GM03348 (cell line): ENCODE results near the gene SOCS1.

Experiments
- DNase-seq: peaks from one replicate; pipeline ENCODE4 v3.0.0; 2012; ENCODE audit warnings: low spot score

The SOCS1 gene

GRCh38 chr16:11245222-11245737, 10.7 kb downstream of the SOCS1 start:
- no peak for DNase-seq

DNA sequence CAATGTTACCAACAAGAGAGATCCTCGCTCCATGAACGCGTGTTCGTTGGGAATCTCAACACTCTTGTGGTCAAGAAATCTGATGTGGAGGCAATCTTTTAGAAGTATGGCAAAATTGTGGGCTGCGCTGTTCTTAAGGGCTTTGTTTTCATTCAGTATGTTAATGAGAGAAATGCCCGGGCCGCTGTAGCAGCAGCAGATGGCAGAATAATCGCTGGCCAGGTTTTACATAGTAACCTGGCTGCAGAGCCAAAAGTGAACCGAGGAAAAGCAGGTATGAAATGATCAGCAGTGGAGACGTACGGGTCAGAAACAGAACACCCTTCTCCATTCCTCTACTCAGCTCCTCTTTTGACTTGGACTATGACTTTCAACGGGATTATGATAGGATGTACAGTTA, 13.3 kb downstream of the SOCS1 start:
- DNase-seq = no peak

GRCh38 chr16:11241480-11242204, 14.4 kb downstream of the SOCS1 start:
- DNase-seq = no peak

- no peak for DNase-seq
These were observed 15.1 kb downstream of the SOCS1 start for GRCh38 chr16:11240636-11241473.

- DNase-seq = no peak
These were observed 16.1 kb downstream of the SOCS1 start for GRCh38 chr16:11239644-11240632.

GRCh38 chr16:11238272-11239202, 17.5 kb downstream of the SOCS1 start:
- no peak for DNase-seq

DNA sequence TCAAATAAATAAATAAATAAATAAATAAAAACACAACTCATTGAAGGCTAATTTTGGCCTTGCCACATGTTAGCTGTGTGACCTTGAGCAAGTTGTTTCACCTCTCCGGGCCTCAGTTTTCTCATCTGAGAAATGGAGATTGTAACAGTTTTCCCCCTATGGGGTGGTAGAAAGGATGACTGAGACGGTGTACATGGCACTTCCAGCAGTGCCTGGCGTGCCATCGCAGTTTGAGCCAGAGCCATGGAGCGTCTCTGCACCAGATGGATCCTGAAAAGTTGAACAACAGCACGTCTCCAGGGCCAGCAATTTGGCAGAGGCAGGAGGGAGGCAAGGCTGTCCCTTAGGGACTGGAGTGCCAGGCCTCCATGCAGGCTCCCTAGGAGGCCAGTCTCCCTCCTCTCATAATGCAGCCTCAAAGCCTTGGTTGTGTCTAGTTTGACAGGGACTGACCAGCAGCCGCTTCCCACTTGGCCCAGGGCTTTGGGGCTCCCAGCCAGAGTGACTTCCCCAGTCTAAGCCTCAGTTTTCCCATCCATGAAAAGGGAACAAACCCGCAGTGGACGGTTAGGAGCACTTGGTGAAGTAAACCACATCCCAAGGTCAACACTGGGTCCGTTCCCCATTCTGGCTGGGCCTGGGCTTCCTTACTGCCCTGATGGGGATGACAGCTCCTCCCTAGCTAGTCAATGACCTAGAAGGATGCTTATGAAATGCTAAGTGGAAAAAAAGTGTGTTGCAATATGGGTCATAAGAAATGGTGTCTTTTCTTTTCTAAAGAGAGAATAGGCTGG, 19.3 kb downstream of the SOCS1 start:
- DNase-seq = no peak

- DNase-seq = no peak
These were observed 20.4 kb downstream of the SOCS1 start for GRCh38 chr16:11235703-11235991.

GRCh38 chr16:11234884-11235702, 20.9 kb downstream of the SOCS1 start:
- no peak for DNase-seq

- DNase-seq = no peak
These were observed 22.2 kb downstream of the SOCS1 start for GRCh38 chr16:11233727-11234376.

DNA sequence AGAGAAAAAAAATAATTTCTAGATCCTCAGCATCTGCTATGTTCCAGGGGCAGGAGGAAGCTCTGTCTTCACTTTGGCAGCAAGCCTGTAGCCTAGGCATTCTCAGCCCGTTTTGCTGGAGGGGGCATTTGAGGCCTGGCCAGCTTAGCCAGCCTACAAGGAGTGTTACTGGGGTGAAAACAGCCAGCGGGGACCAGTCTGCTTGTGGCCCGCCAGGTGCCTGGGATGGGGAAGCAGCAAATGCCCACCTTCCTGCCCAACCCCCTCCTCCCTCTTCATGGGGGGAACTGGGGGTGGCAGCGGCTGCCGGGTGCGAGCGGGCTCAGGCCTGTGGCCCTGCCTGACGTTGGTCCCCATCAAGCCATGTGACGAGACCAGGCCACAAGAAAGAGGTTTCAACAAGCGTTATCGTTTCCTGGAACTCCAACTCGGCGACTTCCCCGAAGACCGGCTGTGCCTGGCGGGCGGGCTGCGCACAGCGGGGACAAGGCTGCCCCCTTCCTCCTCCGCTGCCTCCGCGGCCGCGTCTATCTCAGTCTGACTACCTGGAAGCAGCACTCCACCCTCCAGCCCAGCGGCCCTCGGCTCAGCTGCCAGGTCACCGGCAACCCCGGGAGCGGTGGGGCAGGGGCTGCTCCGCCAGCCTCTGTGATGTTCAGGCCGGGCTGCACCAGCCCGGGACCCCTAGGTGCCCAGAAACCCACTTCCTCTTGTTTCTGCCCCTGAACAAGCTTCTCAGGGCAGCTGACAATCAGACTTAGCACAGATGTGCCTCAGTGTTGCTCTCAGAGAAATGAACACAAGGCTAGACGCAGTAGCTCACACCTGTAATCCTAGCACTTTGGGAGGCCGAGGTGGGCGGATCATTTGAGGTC, 22.9 kb downstream of the SOCS1 start:
- no peak for DNase-seq

DNA sequence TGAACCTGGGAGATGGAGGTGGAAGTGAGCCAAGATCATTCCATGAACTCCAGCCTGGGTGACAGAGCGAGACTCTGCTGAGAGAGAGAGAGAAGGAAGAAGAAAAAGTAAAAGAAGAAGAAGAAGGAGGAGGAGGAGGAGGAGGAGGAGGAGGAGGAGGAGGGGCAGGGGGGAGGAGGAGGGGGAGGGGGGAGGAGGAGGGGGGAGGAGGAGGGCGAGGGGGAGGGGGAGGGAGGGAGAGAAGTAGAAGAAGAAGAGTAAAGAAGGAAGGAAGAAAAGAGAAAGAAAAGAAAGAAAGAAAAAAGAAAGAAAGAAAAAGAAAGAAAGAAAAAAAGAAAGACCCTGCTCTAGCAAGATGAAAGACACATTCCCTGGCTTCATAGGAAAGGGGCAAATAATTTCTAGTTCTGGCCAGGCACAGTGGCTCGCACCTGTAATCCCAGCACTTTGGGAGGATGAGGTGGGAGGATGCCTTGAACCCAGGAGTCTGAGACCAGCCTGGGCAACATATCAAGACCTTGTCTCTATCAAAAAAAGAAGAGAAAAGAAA, 23.6 kb downstream of the SOCS1 start:
- no peak for DNase-seq

GRCh38 chr16:11231367-11231970, 24.5 kb downstream of the SOCS1 start:
- no peak for DNase-seq

DNA sequence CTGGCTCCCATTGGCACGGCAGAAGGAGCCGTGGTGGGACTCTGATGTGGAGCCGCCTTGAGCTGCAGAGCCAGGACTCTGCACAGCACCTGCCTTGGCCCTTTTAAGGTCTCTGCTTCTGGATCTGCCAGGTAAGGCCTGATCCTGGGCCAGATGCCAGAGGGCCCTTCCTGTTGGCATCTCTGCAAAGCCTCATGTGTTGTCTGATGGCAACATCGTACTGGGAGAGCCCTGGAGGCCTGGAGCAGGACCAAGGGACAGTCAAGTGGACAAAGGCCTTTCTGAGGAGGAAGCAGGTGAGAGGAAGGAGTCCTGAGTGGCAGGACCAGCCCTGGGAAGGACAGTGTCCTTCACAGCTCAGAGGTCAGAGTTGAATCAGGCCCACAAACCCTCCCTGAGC, 26.1 kb downstream of the SOCS1 start:
- DNase-seq = no peak

DNA sequence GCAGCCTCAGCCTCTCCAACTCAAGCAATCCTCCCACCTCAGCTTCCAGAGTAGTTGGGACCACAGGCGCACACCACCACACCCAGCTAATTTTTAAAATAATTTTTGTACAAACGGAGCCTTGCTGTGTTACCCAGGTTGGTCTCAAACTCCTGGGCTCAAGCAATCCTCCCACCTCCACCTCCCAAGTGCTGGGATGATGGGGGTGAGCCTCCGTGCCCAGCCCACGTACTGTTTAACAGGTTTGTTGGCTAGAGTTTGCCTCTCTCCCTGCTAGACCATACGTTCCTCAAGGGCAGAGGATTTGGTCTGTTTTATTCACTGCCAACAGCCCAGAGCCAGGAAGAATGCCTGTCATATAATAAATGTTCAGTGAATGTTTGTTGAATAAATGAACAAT, 26.6 kb downstream of the SOCS1 start:
- no peak for DNase-seq

- no peak for DNase-seq
These were observed 30.1 kb downstream of the SOCS1 start for GRCh38 chr16:11225677-11226549.
